ENCODE measurements around the gene POU6F2.

Gene POU6F2

GRCh38 chr7:39410582-39410981, 432.9 kb downstream of the POU6F2 start:
- ChIA-PET POLR2A (no interaction called here), CTCF (interaction anchor here (1.2 to 1.7 kb wide), 2 partner anchors 43 to 478 kb away, joined by 3 to 9 read pairs; no protein-coding TSS in a partner anchor)
- H3K27ac ChIP-seq (ENCODE audit: extremely low read depth, low read depth, low read length), result no peak overlapping the region
- no peaks in the 10 kb centered on the region for H3K9me3 ChIP-seq (ENCODE audit: control insufficient read depth, insufficient read depth, low read depth, low read length)
- peaks cover 18% of the 10 kb centered on the region for H3K4me1 ChIP-seq (ENCODE audit: control insufficient read depth, insufficient read depth, low read length)
- no peaks in the 10 kb centered on the region for H3K36me3 ChIP-seq (ENCODE audit: control insufficient read depth in 2 of 2, insufficient read depth in 1 of 2, low read length in 2 of 2)
- no peak overlapping the region for H3K4me3 ChIP-seq (ENCODE audit: low read depth, low read length)
- TF ChIP-seq, protein P1, sequence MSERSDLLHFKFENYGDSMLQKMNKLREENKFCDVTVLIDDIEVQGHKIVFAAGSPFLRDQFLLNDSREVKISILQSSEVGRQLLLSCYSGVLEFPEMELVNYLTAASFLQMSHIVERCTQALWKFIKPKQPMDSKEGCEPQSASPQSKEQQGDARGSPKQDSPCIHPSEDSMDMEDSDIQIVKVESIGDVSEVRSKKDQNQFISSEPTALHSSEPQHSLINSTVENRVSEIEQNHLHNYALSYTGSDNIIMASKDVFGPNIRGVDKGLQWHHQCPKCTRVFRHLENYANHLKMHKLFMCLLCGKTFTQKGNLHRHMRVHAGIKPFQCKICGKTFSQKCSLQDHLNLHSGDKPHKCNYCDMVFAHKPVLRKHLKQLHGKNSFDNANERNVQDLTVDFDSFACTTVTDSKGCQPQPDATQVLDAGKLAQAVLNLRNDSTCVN (tag by site-specific recombination; optimal IDR thresholded peaks at IDR 0.05), result no peak
- no peak for TF ChIP-seq ZNF510 (tag by site-specific recombination; IDR thresholded peaks at IDR 0.05; ENCODE audit: insufficient replicate concordance)
- no peak for TF ChIP-seq ZNF544 (tag by site-specific recombination; IDR thresholded peaks at IDR 0.05)
- TF ChIP-seq ZBTB10 (tag by site-specific recombination; IDR thresholded peaks at IDR 0.05), result no peak
- TF ChIP-seq ZNF16 (tag by site-specific recombination; IDR thresholded peaks at IDR 0.05; ENCODE audit: low read depth), result no peak
- no peak for TF ChIP-seq ZNF645 (tag by site-specific recombination; IDR thresholded peaks at IDR 0.05)
- no peak for TF ChIP-seq ZNF629 (tag by site-specific recombination; IDR thresholded peaks at IDR 0.05)
- TF ChIP-seq ZNF214 (tag by site-specific recombination; IDR thresholded peaks at IDR 0.05; ENCODE audit: borderline replicate concordance), result no peak
- TF ChIP-seq ZSCAN23 (tag by site-specific recombination; IDR thresholded peaks at IDR 0.05), result no peak
- TF ChIP-seq, protein P2, sequence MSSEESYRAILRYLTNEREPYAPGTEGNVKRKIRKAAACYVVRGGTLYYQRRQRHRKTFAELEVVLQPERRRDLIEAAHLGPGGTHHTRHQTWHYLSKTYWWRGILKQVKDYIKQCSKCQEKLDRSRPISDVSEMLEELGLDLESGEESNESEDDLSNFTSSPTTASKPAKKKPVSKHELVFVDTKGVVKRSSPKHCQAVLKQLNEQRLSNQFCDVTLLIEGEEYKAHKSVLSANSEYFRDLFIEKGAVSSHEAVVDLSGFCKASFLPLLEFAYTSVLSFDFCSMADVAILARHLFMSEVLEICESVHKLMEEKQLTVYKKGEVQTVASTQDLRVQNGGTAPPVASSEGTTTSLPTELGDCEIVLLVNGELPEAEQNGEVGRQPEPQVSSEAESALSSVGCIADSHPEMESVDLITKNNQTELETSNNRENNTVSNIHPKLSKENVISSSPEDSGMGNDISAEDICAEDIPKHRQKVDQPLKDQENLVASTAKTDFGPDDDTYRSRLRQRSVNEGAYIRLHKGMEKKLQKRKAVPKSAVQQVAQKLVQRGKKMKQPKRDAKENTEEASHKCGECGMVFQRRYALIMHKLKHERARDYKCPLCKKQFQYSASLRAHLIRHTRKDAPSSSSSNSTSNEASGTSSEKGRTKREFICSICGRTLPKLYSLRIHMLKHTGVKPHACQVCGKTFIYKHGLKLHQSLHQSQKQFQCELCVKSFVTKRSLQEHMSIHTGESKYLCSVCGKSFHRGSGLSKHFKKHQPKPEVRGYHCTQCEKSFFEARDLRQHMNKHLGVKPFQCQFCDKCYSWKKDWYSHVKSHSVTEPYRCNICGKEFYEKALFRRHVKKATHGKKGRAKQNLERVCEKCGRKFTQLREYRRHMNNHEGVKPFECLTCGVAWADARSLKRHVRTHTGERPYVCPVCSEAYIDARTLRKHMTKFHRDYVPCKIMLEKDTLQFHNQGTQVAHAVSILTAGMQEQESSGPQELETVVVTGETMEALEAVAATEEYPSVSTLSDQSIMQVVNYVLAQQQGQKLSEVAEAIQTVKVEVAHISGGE (tag by site-specific recombination; conservative IDR thresholded peaks at IDR 0.05; ENCODE audit: low read depth), result no peak
- TF ChIP-seq TRIM28 (IDR thresholded peaks at IDR 0.05; ENCODE audit: borderline replicate concordance, low read length), result no peak
- TF ChIP-seq SCRT1 (tag by site-specific recombination; IDR thresholded peaks at IDR 0.05; ENCODE audit: borderline replicate concordance), result no peak
- TF ChIP-seq, protein P3, sequence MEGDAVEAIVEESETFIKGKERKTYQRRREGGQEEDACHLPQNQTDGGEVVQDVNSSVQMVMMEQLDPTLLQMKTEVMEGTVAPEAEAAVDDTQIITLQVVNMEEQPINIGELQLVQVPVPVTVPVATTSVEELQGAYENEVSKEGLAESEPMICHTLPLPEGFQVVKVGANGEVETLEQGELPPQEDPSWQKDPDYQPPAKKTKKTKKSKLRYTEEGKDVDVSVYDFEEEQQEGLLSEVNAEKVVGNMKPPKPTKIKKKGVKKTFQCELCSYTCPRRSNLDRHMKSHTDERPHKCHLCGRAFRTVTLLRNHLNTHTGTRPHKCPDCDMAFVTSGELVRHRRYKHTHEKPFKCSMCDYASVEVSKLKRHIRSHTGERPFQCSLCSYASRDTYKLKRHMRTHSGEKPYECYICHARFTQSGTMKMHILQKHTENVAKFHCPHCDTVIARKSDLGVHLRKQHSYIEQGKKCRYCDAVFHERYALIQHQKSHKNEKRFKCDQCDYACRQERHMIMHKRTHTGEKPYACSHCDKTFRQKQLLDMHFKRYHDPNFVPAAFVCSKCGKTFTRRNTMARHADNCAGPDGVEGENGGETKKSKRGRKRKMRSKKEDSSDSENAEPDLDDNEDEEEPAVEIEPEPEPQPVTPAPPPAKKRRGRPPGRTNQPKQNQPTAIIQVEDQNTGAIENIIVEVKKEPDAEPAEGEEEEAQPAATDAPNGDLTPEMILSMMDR (tag by site-specific recombination; IDR thresholded peaks at IDR 0.05), result no peak
- TF ChIP-seq ZNF175 (tag by site-specific recombination; IDR thresholded peaks at IDR 0.05), result no peak
- no peak for TF ChIP-seq PATZ1 (tag by site-specific recombination; IDR thresholded peaks at IDR 0.05)
- no peak for TF ChIP-seq ZNF366 (tag by site-specific recombination; conservative IDR thresholded peaks at IDR 0.05)
- TF ChIP-seq ZNF449 (tag by site-specific recombination; IDR thresholded peaks at IDR 0.05), result no peak
- TF ChIP-seq OSR2 (tag by site-specific recombination; IDR thresholded peaks at IDR 0.05), result no peak
- no peak for TF ChIP-seq ZNF660 (tag by site-specific recombination; IDR thresholded peaks at IDR 0.05)

Data from HEK293 (cell line).